Liver (tissue), 9 donors: Measurements from ENCODE around the gene KIAA0513. TPM values are rescaled to one million over a fixed set of nuclear protein-coding genes. Genes with fewer than 3 reads are reported as not detected.

Experiments
- DNase-seq: peaks from one replicate; pipeline ENCODE4 v3.0.0-alpha.2; 2017; ENCODE audit warnings: low spot score
- H3K27ac ChIP-seq, 2 donors: one replicate each; pipeline ENCODE4 v1.7.0; 2013; ENCODE audit warnings: inconsistent platforms in 2 of 2, low read length in 2 of 2, control low read depth in 1 of 2, low read depth in 1 of 2, mild to moderate bottlenecking in 1 of 2
- H3K27me3 ChIP-seq, 4 donors: one replicate each; pipeline versions ENCODE4 v1.6.1 to v1.7.0; 2013; ENCODE audit warnings: low read length in 3 of 4, inconsistent platforms in 1 of 4, mild to moderate bottlenecking in 1 of 4, moderate library complexity in 1 of 4; ENCODE audit not compliant: control insufficient read depth in 4 of 4, insufficient read depth in 4 of 4
- H3K36me3 ChIP-seq, 4 donors: one replicate each; pipeline versions ENCODE4 v1.6.1 to v1.7.0; 2013; ENCODE audit warnings: low read length in 3 of 4, mild to moderate bottlenecking in 3 of 4, low read depth in 1 of 4, moderate library complexity in 1 of 4; ENCODE audit not compliant: control insufficient read depth in 4 of 4, insufficient read depth in 3 of 4
- H3K4me1 ChIP-seq, 4 donors: one replicate each; pipeline versions ENCODE4 v1.6.1 to v1.7.0; 2013; ENCODE audit warnings: low read length in 3 of 4, mild to moderate bottlenecking in 3 of 4, moderate library complexity in 1 of 4; ENCODE audit not compliant: control insufficient read depth in 4 of 4, insufficient read depth in 4 of 4
- H3K4me3 ChIP-seq, 3 donors: one replicate each; pipeline versions ENCODE4 v1.6.1 to v1.7.0; 2013; ENCODE audit warnings: low read length in 3 of 3, control low read depth in 1 of 3, low read depth in 1 of 3, mild to moderate bottlenecking in 1 of 3
- H3K9ac ChIP-seq, 2 donors: one replicate each; pipeline ENCODE4 v1.7.0; 2013; ENCODE audit warnings: low read length in 2 of 2, mild to moderate bottlenecking in 2 of 2, moderate library complexity in 2 of 2, control low read depth in 1 of 2, low read depth in 1 of 2
- H3K9me3 ChIP-seq, 4 donors: one replicate each; pipeline versions ENCODE4 v1.6.1 to v1.7.0; 2013; ENCODE audit warnings: low read length in 3 of 4; ENCODE audit not compliant: control insufficient read depth in 4 of 4
- ATF3 ChIP-seq: IDR thresholded peaks from 2 replicates; pipeline ENCODE4 v1.6.1; 2016; ENCODE audit warnings: antibody characterized with exemption
- CTCF ChIP-seq: fragments of 150-350 bp; IDR thresholded peaks from 2 replicates; pipeline ENCODE4 v1.5.1; 2017; ENCODE audit warnings: improper control_type of control experiment, low read depth, low read length; ENCODE audit not compliant: missing input control
- EGR1 ChIP-seq, 2 donors: IDR thresholded peaks; 2 replicates each; pipeline ENCODE4 v1.6.1; 2016 to 2018; ENCODE audit warnings: antibody characterized with exemption in 2 of 2, low read depth in 2 of 2
- FOXA1 ChIP-seq: IDR thresholded peaks from 2 replicates; pipeline ENCODE4 v1.6.1; 2016; ENCODE audit warnings: antibody characterized with exemption
- FOXA2 ChIP-seq: IDR thresholded peaks from 2 replicates; pipeline ENCODE4 v1.6.1; 2016; ENCODE audit warnings: antibody characterized with exemption
- GABPA ChIP-seq, 2 donors: IDR thresholded peaks in 1 of 2; conservative IDR thresholded peaks in 1 of 2; 2 replicates each; pipeline ENCODE4 v1.6.1; 2016; ENCODE audit warnings: antibody characterized with exemption in 2 of 2, mild to moderate bottlenecking in 1 of 2, moderate library complexity in 1 of 2
- HNF4A ChIP-seq, 2 donors: conservative IDR thresholded peaks; 2 replicates each; pipeline ENCODE4 v1.6.1; 2016; ENCODE audit warnings: antibody characterized with exemption in 2 of 2, mild to moderate bottlenecking in 2 of 2
- HNF4G ChIP-seq: IDR thresholded peaks from 2 replicates; pipeline ENCODE4 v1.6.1; 2016; ENCODE audit warnings: antibody characterized with exemption
- JUND ChIP-seq, 2 donors: IDR thresholded peaks; 2 replicates each; pipeline ENCODE4 v1.6.1; 2016; ENCODE audit warnings: antibody characterized with exemption in 2 of 2
- MAX ChIP-seq: IDR thresholded peaks from 2 replicates; pipeline ENCODE4 v1.6.1; 2016; ENCODE audit warnings: antibody characterized with exemption
- NR2F2 ChIP-seq: IDR thresholded peaks from 2 replicates; pipeline ENCODE4 v1.6.1; 2016; ENCODE audit warnings: antibody characterized with exemption
- RAD21 ChIP-seq, 2 donors: IDR thresholded peaks; 2 replicates each; pipeline ENCODE4 v1.6.1; 2016; ENCODE audit warnings: antibody characterized with exemption in 2 of 2, mild to moderate bottlenecking in 2 of 2
- REST ChIP-seq: IDR thresholded peaks from 2 replicates; pipeline ENCODE4 v1.6.1; 2016; ENCODE audit warnings: antibody characterized with exemption, mild to moderate bottlenecking
- RXRA ChIP-seq, 2 donors: IDR thresholded peaks; 2 replicates each; pipeline ENCODE4 v1.6.1; 2017 to 2018; ENCODE audit warnings: antibody characterized with exemption in 2 of 2, mild to moderate bottlenecking in 1 of 2
- SP1 ChIP-seq: IDR thresholded peaks from 2 replicates; pipeline ENCODE4 v1.6.1; 2018; ENCODE audit warnings: antibody characterized with exemption, mild to moderate bottlenecking
- YY1 ChIP-seq: IDR thresholded peaks from 2 replicates; pipeline ENCODE4 v1.6.1; 2016; ENCODE audit warnings: antibody characterized with exemption, mild to moderate bottlenecking
- ZBTB33 ChIP-seq: IDR thresholded peaks from 2 replicates; pipeline ENCODE4 v1.6.1; 2016; ENCODE audit warnings: antibody characterized with exemption
- WGBS: extraction: QIAGEN DNeasy Blood & Tissue Kit; methylation state at CpG from one replicate; pipeline ENCODE4 v1.1.7; 2013; 5-methylcytosine and 5-hydroxymethylcytosine counted together
- polyA plus RNA-seq, 2 donors: library from polyadenylated mRNA; stranded (reverse) in 1 of 2; unstranded in 1 of 2; fragments of 200-250 nt in 1 of 2; fragments of >200 nt in 1 of 2; fragmentation: Nextera tagmentation in 1 of 2; extraction: Ambion mirVana in 1 of 2; gene quantifications; one replicate each; pipeline versions ENCODE4 v1.2.1 to v1.2.3, GENCODE V29; 2013 to 2015
- total RNA-seq, 2 donors: library from RNA; depleted of rRNA; stranded (reverse); fragments of >200 nt; gene quantifications; one replicate each; pipeline ENCODE4 v1.2.3, GENCODE V29; 2014
- donor health status: healthy.
- donor health status: healthy.
- donor health status: healthy.
- donor health status: healthy.
- donor health status: healthy.

KIAA0513 gene
- total and polyA plus RNA-seq, 4 donors, result 1.5 to 5.9 (median 2.9) TPM

GRCh38 chr16:85114909-85115567 is 87.4 kb downstream of the KIAA0513 start:
- peak overlapping the region in 1 of 2 donors; percentile 43 for H3K9ac ChIP-seq
- H3K36me3 ChIP-seq, result no peaks in the 10 kb centered on the region
- H3K4me3 ChIP-seq, result peak overlapping the region in 1 of 3 donors; percentile 15
- no peaks in the 10 kb centered on the region for H3K27me3 ChIP-seq
- 9% methylated on average over 20 of the region's 20 CpGs for WGBS
- H3K4me1 ChIP-seq, result peaks cover 0 to 7% (median 6%) of the 10 kb centered on the region in 4 donors
- DNase-seq, result peak; percentile 92
- peak overlapping the region; percentile 27 to 66 for H3K27ac ChIP-seq
- H3K9me3 ChIP-seq, result no peaks in the 10 kb centered on the region
- TF ChIP-seq REST (no peak), NR2F2 (peak; percentile 82), HNF4A (conservative IDR thresholded peaks at IDR 0.05) (peak in 1 of 2 donors; percentile 32), YY1 (peak; percentile 61), RXRA (IDR thresholded peaks at IDR 0.05) (peak; percentile 46 to 60), HNF4G (no peak), CTCF (peak; percentile 97), RAD21 (IDR thresholded peaks at IDR 0.05) (peak; percentile 98 to 99), FOXA2 (no peak), EGR1 (IDR thresholded peaks at IDR 0.05; ENCODE audit: low read depth in 2 of 2) (no peak), JUND (IDR thresholded peaks at IDR 0.05) (no peak)

GRCh38 chr16:85117418-85117817 is 89.8 kb downstream of the KIAA0513 start:
- H3K36me3 ChIP-seq, result no peaks in the 10 kb centered on the region
- no peak for TF ChIP-seq ATF3
- no peak for TF ChIP-seq NR2F2
- no peak for TF ChIP-seq ZBTB33
- TF ChIP-seq RXRA (IDR thresholded peaks at IDR 0.05), result no peak
- no peak for TF ChIP-seq HNF4A (conservative IDR thresholded peaks at IDR 0.05)
- no peak for TF ChIP-seq JUND (IDR thresholded peaks at IDR 0.05)
- no peak for TF ChIP-seq REST
- no peak for TF ChIP-seq MAX
- TF ChIP-seq SP1, result no peak
- no peak for TF ChIP-seq FOXA1
- no peak for TF ChIP-seq YY1
- TF ChIP-seq EGR1 (IDR thresholded peaks at IDR 0.05; ENCODE audit: low read depth in 2 of 2), result no peak
- TF ChIP-seq CTCF, result no peak
- TF ChIP-seq GABPA (IDR thresholded peaks at IDR 0.05 in 1 of 2, conservative IDR thresholded peaks at IDR 0.05 in 1 of 2), result no peak
- DNase-seq, result no peak
- no peak overlapping the region for H3K9ac ChIP-seq
- WGBS, result 94% methylated on average over 12 of the region's 12 CpGs
- H3K9me3 ChIP-seq, result no peaks in the 10 kb centered on the region
- peaks cover 0 to 7% (median 6%) of the 10 kb centered on the region in 4 donors for H3K4me1 ChIP-seq
- no peak overlapping the region for H3K4me3 ChIP-seq
- no peaks in the 10 kb centered on the region for H3K27me3 ChIP-seq
- H3K27ac ChIP-seq, result no peak overlapping the region
